Stomach smooth muscle (tissue), 2 donors: Measurements from ENCODE around the gene SMYD3.
A peak's percentile ranks its signal among the peaks of the same experiment; 100 is the strongest.
"Not testable (repeated sequence)": the region's sequence is repeated elsewhere in the genome, so short reads cannot be mapped to it uniquely, and the experiment has no call there.

Source experiments
- H3K27ac ChIP-seq: one replicate; pipeline ENCODE4 v1.7.0; 2013; ENCODE audit warnings: mild to moderate bottlenecking, low read length, inconsistent platforms
- H3K27me3 ChIP-seq, 2 donors: one replicate each; pipeline ENCODE4 v1.7.0; 2013; ENCODE audit warnings: low read length in 2 of 2; ENCODE audit not compliant: insufficient read depth in 2 of 2, control insufficient read depth in 1 of 2
- H3K36me3 ChIP-seq, 2 donors: one replicate each; pipeline ENCODE4 v1.7.0; 2013; ENCODE audit warnings: low read length in 2 of 2; ENCODE audit not compliant: control insufficient read depth in 2 of 2, insufficient read depth in 2 of 2
- H3K4me1 ChIP-seq: one replicate; pipeline ENCODE4 v1.7.0; 2013; ENCODE audit warnings: low read length; ENCODE audit not compliant: control insufficient read depth, insufficient read depth
- H3K4me3 ChIP-seq, 2 donors: one replicate each; pipeline ENCODE4 v1.7.0; 2013; ENCODE audit warnings: low read length in 2 of 2
- H3K9ac ChIP-seq, 2 donors: one replicate each; pipeline ENCODE4 v1.7.0; 2013; ENCODE audit warnings: low read length in 2 of 2, mild to moderate bottlenecking in 1 of 2
- H3K9me3 ChIP-seq, 2 donors: one replicate each; pipeline ENCODE4 v1.7.0; 2013; ENCODE audit warnings: low read length in 2 of 2; ENCODE audit not compliant: control insufficient read depth in 2 of 2
- donor health status: healthy.
- donor health status: Pancreatic carcinoma.

The SMYD3 gene

DNA sequence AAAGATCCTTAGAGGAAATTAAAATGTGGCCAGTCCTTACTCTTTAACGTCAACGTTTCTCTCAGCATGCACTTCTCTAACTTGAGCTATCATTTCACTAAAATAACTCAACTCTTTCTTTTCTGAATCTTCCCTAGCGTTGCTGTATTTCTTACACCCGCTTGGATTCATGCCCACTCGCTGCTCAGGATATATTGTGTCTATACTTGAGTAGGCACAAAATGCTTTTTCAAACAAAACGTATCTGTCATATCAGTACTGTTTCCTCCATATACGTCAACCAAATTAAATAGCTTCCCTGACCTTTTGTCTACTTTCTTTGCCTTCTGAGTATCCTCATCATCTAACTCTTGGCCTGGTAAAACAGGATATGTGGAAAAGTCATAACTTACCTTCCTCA lies 549.7 kb downstream of the SMYD3 start:
- no peaks in the 10 kb centered on the region for H3K36me3 ChIP-seq
- no peak overlapping the region for H3K9ac ChIP-seq
- H3K4me3 ChIP-seq = no peak overlapping the region
- H3K4me1 ChIP-seq = no peaks in the 10 kb centered on the region
- no peaks in the 10 kb centered on the region for H3K27me3 ChIP-seq
- H3K9me3 ChIP-seq = no peaks in the 10 kb centered on the region
- H3K27ac ChIP-seq = no peak overlapping the region

- no peaks in the 10 kb centered on the region for H3K36me3 ChIP-seq
- H3K4me1 ChIP-seq = no peaks in the 10 kb centered on the region
- no peak overlapping the region for H3K9ac ChIP-seq
- H3K27ac ChIP-seq = no peak overlapping the region
- H3K27me3 ChIP-seq = no peaks in the 10 kb centered on the region
- no peak overlapping the region for H3K4me3 ChIP-seq
- no peaks in the 10 kb centered on the region for H3K9me3 ChIP-seq
These were observed 550.9 kb downstream of the SMYD3 start for GRCh38 chr1:245956225-245956624.

DNA sequence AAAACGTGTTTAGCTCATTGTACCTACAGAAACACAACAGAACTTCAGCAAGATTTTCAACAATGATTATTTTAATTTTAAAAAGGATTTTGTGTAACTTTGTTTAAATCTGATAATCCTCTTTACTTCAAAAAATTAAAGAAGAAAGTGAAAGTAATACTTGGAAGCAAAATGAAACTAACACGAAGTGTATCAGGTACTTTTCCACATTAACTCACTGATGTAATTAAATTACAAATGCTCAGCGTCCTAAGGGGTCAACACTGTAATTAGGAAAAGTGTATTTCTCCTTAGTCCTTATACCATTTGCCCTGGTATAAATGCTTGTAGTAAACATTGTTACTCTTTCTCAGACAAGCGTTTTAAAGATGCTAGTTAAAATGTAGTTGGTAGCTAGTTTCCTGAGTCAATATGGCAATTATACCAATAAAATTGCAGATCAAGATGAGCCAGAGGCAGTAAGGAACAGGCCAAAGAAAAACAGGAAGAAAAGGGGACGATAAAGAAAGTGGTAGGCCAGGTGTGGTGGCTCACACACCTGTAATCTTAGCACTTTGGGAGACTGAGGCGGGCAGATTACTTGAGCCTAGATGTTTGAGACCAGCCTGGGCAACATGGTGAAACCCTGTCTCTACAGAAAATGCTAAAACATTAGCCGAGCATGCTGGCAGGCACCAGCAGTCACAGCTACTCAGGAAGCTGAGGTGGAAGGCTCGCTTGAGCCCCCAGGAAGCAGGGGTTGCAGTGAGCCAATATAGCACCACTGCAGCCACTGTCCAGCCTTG lies 553.0 kb downstream of the SMYD3 start:
- Histone ChIP-seq H3K27me3 (no peaks in the 10 kb centered on the region), H3K4me3 (peak overlapping the region; percentile 61), H3K9ac (peak overlapping the region in 1 of 2 donors; percentile 67), H3K4me1 (no peaks in the 10 kb centered on the region), H3K36me3 (no peaks in the 10 kb centered on the region), H3K27ac (peak overlapping the region; percentile 31), H3K9me3 (no peaks in the 10 kb centered on the region)

- Histone ChIP-seq H3K4me3 (no peak overlapping the region), H3K27ac (no peak overlapping the region), H3K9me3 (no peaks in the 10 kb centered on the region), H3K4me1 (no peaks in the 10 kb centered on the region), H3K27me3 (no peaks in the 10 kb centered on the region), H3K9ac (no peak overlapping the region), H3K36me3 (no peaks in the 10 kb centered on the region)
These were observed 554.6 kb downstream of the SMYD3 start for GRCh38 chr1:245952383-245953026.

GRCh38 chr1:245948786-245949185 lies 558.3 kb downstream of the SMYD3 start:
- Histone ChIP-seq H3K27me3 (no peaks in the 10 kb centered on the region), H3K36me3 (no peaks in the 10 kb centered on the region), H3K9ac (no peak overlapping the region), H3K27ac (no peak overlapping the region), H3K9me3 (no peaks in the 10 kb centered on the region), H3K4me1 (no peaks in the 10 kb centered on the region), H3K4me3 (no peak overlapping the region)

DNA sequence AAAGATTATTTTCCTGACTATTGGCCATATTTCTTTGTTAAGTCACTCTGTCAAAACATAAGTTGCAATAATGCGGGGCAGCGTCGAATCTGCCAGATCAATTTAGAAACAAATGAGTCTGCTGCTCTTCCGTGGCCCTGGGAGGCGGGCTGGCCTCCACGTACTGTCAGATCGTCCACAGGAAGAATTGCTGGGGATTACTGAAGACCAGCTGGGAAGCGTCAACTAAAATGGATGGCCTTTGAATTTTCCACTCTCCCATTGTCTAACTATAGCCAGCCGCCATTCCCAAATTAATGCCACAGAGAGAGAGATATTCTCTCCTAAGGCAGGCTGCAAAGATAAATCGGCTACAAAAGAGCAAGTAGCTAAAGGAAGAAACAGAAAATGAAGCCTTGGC lies 560.2 kb downstream of the SMYD3 start:
- peak overlapping the region; percentile 3 to 21 for H3K9ac ChIP-seq
- H3K27ac ChIP-seq = peak overlapping the region; percentile 41

DNA sequence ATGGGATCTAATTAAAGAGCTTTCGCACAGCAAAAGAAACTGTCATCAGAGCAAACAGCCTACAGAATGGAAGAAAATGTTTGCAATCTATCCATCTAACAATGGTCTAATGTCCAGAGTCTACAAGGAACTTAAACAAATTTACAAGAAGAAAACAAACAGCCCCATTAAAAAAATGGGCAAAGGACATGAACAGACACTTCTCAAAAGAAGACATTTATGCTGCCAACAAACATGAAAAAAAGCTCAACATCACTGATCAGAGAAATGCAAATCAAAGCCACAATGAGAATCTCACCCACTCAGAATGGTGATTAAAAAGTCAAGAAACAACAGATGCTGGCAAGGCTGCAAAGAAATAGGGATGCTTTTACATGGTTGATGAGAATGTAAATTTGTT lies 561.9 kb downstream of the SMYD3 start:
- H3K9me3 ChIP-seq, H3K4me3 ChIP-seq, H3K4me1 ChIP-seq, H3K36me3 ChIP-seq, H3K27me3 ChIP-seq, H3K27ac ChIP-seq, H3K9ac ChIP-seq: not testable (repeated sequence)

More for the DNA sequence above, 560.2 kb downstream of the SMYD3 start:
- no peaks in the 10 kb centered on the region for H3K4me1 ChIP-seq
- H3K9me3 ChIP-seq = no peaks in the 10 kb centered on the region
- H3K27me3 ChIP-seq = no peaks in the 10 kb centered on the region
- no peaks in the 10 kb centered on the region for H3K36me3 ChIP-seq
- peak overlapping the region; percentile 5 to 16 for H3K4me3 ChIP-seq

DNA sequence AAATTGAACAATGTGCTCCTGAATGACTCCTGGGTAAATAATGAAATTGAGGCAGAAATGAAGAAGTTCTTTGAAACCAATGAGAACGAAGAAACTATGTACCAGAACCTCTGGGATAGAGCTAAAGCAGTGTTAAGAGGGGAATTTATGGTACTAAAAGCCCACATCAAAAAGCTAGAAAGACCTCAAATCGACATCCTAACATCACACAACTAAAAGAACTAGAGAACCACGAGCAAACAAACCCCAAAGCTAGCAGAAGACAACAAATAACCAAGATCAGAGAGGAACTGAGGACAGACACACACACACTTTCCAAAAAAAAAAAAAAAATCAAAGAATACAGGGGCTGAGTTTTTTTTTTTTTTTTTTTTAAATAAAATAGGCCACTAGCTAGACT lies 564.2 kb downstream of the SMYD3 start:
- H3K4me1 ChIP-seq = no peaks in the 10 kb centered on the region
- H3K9me3 ChIP-seq = no peaks in the 10 kb centered on the region
- H3K27ac ChIP-seq = no peak overlapping the region
- no peaks in the 10 kb centered on the region for H3K36me3 ChIP-seq
- H3K4me3 ChIP-seq = no peak overlapping the region
- no peak overlapping the region for H3K9ac ChIP-seq
- no peaks in the 10 kb centered on the region for H3K27me3 ChIP-seq

- H3K9me3 ChIP-seq, H3K27ac ChIP-seq, H3K4me3 ChIP-seq, H3K36me3 ChIP-seq, H3K9ac ChIP-seq, H3K4me1 ChIP-seq, H3K27me3 ChIP-seq: not testable (repeated sequence)
These were observed 565.3 kb downstream of the SMYD3 start for GRCh38 chr1:245941771-245942170.

DNA sequence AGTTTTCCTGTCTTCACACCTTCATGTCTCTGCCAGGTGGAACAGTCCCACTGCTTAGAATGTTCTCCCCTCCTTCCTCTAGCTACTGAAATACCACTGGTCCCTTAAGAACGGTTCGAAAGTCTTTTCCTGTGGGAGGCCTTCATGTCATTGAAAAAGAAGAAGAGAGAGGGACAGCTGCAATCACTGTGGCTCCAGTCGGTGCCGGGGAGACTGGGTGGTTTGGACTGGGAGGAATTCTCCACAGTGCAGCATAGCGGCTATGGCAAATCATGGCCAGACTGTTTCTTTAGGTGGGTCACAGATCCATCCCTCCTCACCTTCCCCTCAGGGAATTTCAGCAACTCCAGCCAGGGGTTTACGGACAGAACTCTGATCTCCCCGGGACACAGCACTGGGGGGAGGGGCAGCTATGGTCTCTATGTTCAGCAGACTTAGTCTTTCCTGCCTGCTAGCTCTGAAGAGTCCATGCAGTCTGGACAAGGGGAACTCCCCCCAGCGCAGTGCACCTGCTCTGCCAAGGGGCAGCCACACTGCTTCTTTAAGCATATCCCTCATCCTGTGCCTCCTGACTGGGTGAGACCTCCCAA lies 567.2 kb downstream of the SMYD3 start:
- H3K36me3 ChIP-seq = no peaks in the 10 kb centered on the region
- no peak overlapping the region for H3K27ac ChIP-seq
- H3K27me3 ChIP-seq = no peaks in the 10 kb centered on the region
- no peaks in the 10 kb centered on the region for H3K4me1 ChIP-seq
- H3K9me3 ChIP-seq = no peaks in the 10 kb centered on the region
- no peak overlapping the region for H3K9ac ChIP-seq
- no peak overlapping the region for H3K4me3 ChIP-seq

DNA sequence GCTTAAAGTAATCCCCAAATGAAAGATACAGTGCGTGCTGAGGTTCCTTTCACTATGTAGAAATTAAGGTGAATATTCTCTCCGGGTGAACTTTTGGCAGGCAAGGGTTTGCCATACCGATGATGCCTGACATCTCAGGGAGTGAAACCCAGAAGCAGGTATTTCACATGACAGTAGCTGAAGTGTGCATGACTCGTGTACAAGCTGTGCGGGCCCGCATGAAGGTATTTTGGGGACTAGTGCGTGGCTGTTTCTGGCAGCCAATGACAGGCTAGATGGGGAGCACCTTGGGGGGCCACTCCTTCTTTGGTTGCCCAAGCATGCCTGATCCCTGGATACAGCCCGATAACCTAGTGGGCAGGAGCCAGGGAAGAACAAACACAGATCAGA lies 569.0 kb downstream of the SMYD3 start:
- Histone ChIP-seq H3K27ac (no peak overlapping the region), H3K27me3 (no peaks in the 10 kb centered on the region), H3K4me1 (no peaks in the 10 kb centered on the region), H3K9me3 (no peaks in the 10 kb centered on the region), H3K9ac (no peak overlapping the region), H3K36me3 (no peaks in the 10 kb centered on the region), H3K4me3 (no peak overlapping the region)
